GM15510 (cell line): ENCODE data around the gene BANK1.

Experiments used
- POLR2A ChIP-seq: IDR thresholded peaks from 3 replicates; pipeline ENCODE4 v1.6.1; 2011; ENCODE audit warnings: borderline replicate concordance; ENCODE audit not compliant: insufficient read length; ENCODE audit errors: extremely low read depth

BANK1 gene

GRCh38 chr4:101790521-101791181 lies at the start of gene BANK1:
Gene BANK1, plus strand, starts transcription at chr4:101790730. Its CDS starts 151 bp downstream, at chr4:101790881.
- no peak for TF ChIP-seq POLR2A

GRCh38 chr4:101753721-101754120 lies 36.8 kb upstream of the BANK1 start:
- TF ChIP-seq POLR2A = no peak

GRCh38 chr4:101756181-101756580 lies 34.3 kb upstream of the BANK1 start:
- TF ChIP-seq POLR2A = no peak

- no peak for TF ChIP-seq POLR2A
Measured at GRCh38 chr4:101761405-101761804, 29.1 kb upstream of the BANK1 start.

DNA sequence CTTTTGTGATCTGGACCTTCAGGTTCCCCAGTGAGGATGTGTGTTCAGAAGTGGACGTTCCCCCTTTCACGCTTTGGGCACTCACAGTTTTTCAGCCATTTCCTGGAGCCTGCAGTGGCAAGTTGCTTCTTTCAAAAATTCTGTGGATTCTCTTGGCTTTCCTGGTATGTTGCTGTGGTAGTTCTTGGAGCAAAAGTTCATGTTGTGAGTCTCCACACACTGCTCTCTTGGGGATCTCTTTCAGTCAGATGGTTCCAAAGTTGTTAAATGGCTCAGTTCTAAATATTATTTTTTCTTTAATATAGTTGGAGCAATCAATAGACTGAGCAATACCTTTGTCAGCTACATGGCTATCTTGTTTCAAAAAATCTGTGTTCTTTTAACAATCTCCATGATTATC lies 28.5 kb upstream of the BANK1 start:
- TF ChIP-seq POLR2A = no peak

- TF ChIP-seq POLR2A = no peak
Measured at GRCh38 chr4:101762534-101762933, 28.0 kb upstream of the BANK1 start.

- TF ChIP-seq POLR2A = no peak
Measured at GRCh38 chr4:101763576-101763975, 27.0 kb upstream of the BANK1 start.

DNA sequence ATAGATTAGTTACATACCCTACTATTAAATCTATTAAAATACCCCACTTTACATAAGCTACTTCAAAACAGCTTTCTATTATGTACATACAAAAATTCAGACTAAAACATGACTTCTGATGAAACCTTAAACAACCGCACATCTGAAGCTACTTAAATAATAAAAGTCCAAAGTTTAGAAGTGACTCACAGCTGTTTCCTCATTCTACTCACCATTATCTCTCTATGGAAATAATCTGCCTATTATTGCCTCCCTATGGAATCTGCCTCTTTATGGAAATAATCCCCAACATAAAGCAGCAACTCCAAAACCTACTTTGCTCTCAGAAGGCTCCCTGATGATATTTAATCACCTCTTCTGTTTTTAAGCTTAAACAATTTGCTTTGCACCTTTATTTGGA lies 15.7 kb upstream of the BANK1 start:
- TF ChIP-seq POLR2A = no peak

GRCh38 chr4:101777431-101777830 lies 13.1 kb upstream of the BANK1 start:
- TF ChIP-seq POLR2A = no peak

GRCh38 chr4:101780284-101780683 lies 10.2 kb upstream of the BANK1 start:
- no peak for TF ChIP-seq POLR2A

DNA sequence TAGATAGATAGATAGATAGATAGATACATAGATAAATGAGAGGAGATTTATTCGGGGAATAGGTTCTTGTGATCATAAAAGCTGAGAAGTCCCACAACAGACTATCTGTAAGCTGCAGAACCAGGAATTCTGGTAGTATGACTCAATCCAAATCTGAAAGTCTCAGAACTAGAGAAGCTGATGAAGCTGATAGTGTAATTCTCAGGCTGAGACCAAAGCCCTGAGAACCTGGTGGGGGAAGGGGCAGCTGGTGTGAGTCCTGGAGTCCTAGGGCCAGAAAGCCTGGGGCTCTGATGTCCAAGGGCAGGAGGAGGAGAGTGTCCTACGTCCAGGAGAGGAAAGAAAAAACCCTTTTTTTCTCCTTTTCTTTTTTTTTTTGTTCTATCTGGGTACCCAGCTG lies 8.0 kb upstream of the BANK1 start:
- no peak for TF ChIP-seq POLR2A

GRCh38 chr4:101784957-101785356 lies 5.6 kb upstream of the BANK1 start:
- no peak for TF ChIP-seq POLR2A

GRCh38 chr4:101785486-101785885 lies 5.0 kb upstream of the BANK1 start:
- TF ChIP-seq POLR2A = no peak

- TF ChIP-seq POLR2A = no peak
Measured at GRCh38 chr4:101787701-101788316, 2.7 kb upstream of the BANK1 start.

DNA sequence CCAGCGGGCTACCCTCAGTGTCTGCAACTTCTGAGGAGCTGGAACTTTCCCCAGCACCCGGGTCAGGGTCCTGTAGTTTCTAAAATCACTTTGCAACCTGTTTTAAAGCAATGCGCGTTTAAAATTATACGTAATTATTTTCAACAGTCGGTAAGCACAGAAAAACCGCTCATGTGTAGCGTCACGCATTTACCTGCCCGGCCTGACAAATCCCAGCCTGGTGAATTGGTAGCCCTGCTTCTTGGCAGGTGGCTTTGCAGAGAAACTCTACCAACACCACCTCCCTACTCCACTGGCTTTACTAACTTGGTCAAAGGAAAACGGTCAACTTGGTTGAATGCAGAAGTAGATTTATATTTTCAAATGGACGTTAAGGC lies 640 bp downstream of the BANK1 start:
- no peak for TF ChIP-seq POLR2A

GRCh38 chr4:101792056-101792590 lies 1.6 kb downstream of the BANK1 start:
- no peak for TF ChIP-seq POLR2A
